GM19438 (cell line): Measurements from ENCODE around the gene TBXAS1.

Experiments used
- ATAC-seq: cut with Tn5 transposase; IDR thresholded peaks from one replicate; pipeline ENCODE4 v1.9.1; 2021; ENCODE audit warnings: low read depth; ENCODE audit not compliant: unreplicated experiment

Gene TBXAS1

GRCh38 chr7:139973101-139974050 lies 144.3 kb downstream of the TBXAS1 start:
- no peak for ATAC-seq

DNA sequence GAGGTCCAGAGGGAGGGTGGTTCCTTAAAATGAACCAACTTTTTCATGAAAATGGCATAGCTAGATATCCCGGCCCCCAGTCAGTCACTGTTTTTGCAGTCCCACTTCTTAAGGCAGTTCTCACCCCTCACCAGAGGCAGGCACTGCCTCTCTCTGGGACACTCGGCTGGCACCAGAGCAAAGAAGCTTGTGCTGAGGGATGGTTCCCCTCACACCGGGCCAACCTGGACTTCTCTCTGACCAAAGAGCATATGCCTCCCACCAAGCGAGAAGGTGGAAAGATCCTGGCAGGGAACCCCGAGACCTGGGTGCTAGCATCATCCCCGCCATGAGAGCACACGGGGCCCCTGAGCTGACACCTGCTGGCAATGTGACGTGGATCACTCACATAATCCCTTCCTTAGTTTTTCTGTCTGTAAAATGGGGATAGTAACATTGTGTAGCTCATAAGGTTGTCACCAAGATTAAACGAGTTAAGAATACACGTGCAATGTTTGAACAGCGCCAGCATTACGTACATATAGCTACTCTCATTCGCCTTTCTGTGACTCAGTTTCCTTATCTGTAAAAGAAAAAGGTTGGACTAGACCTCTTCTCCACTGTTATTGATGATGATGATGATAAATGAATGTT lies 145.2 kb downstream of the TBXAS1 start:
- no peak for ATAC-seq

GRCh38 chr7:139976055-139976837 lies 147.2 kb downstream of the TBXAS1 start:
- ATAC-seq: no peak

DNA sequence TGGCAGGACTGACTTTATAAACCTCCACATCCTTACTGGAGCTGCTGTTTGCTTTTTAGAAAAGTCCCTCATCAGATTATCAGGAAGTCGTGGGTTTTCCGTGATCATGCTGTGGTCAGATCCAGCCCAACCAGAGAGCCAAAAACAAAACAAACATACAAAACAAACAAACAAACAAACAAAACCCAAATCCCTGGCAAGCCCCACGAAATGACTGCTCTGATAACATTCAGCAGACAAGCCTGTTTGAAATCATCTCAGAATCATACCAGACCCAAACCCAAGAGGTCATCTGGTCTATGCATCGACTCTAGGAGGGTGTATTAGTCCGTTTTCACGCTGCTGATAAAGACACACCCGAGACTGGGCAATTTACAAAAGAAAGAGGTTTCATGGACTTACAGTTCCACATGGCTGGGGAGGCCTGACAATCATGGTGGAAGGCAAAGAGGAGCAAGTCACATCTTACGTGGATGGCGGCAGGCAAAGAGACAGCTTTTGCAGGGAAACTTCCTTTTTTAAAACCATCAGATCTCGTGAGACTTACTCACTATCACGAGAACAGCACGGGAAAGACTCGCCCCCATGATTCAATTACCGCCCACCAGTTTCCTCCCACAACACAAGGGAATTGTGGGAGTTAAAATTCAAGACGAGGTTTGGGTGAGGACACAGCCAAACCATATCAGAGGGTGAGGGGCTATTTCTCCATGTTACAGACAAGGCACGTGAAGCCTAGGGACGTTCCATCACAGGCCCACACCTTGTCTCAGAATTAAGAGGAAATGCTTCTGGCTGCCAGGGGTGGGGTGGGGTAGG lies 148.0 kb downstream of the TBXAS1 start:
- no peak for ATAC-seq

- no peak for ATAC-seq
These were observed 152.4 kb downstream of the TBXAS1 start for GRCh38 chr7:139981511-139981895.

- ATAC-seq: no peak
These were observed 154.2 kb downstream of the TBXAS1 start for GRCh38 chr7:139982927-139983920.

DNA sequence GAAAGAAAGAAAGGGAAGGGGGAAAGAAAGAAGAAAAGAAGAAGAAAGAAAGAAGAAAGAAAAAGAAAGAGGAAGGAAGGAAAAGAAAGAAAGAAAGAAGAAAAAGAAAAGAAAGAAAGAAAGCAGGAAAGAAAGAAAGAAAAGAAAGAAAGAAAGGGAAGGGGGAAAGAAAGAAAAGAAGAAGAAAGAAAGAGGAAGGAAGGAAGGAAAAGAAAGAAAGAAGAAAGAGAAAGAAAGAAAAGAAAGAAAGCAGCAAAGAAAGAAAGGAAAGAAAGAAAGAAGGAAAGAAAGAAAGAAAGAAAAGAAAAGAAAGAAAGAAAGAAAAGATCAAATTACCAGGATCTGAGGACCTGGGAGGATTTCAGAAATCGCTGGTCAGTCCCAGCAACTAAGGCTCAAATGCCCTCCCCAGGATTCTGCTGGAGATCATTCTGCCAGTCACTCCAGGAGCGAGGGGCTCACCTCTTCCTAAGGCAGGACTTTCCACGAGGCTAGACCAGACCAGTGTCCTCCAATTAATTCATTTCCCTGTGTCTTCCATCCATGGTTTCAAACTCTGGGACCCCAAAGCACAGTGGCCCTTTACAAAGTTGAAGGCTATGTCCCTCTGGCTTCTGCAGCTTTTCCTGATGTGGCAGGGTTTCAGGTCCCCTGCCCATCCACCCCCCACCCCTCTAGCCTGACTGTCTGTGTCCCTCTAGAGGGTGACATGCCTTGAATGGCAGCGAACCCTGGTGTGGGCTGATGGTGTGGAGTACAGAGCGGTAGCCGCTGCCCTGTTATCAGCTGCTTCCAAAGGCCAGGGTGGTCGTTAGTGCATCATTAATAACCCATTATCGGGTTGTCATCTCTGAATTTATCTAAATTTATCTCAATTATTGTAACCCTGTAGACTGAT lies 155.8 kb downstream of the TBXAS1 start:
- ATAC-seq: no peak

- no peak for ATAC-seq
These were observed 156.7 kb downstream of the TBXAS1 start for GRCh38 chr7:139985811-139986210.

DNA sequence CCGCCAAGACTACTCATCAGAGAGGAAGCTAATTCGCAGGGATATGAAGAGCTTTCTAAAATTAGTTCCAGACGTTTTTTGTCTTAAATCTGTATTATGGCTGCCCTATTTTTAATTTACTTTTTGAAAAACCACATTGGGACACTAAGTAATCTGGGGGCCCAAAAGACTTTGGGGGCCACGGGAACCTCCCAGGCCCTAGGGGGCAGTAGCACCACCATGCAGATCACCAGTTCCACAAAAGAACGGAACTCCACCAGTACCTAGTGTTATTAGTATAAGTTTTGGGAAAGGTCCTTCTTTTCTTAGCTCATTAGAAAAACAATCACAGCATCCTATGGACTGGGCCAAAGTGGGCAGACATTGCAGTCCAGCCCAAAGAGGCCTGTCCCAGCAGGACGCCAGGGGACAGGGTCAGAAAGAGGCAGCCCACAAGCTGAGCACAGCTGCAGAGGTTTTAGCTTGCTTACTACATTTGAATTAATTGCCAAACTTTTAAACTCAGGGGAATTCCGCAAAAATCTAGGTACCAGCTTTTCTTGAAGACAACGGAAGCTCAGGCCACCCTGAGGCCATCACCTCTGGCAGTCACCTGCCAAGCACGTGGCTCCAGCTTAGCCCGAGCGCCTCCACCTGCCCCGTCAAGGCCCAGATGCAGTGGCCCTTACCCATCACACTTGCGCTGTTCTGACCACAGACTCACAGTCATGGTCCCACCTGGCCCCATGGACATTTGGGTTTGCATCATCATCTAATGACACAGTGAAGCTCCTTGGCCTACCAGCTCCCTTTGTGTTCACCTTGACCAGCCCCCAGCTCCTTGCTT lies 158.8 kb downstream of the TBXAS1 start:
- no peak for ATAC-seq

- no peak for ATAC-seq
These were observed 160.5 kb downstream of the TBXAS1 start for GRCh38 chr7:139989366-139990141.

DNA sequence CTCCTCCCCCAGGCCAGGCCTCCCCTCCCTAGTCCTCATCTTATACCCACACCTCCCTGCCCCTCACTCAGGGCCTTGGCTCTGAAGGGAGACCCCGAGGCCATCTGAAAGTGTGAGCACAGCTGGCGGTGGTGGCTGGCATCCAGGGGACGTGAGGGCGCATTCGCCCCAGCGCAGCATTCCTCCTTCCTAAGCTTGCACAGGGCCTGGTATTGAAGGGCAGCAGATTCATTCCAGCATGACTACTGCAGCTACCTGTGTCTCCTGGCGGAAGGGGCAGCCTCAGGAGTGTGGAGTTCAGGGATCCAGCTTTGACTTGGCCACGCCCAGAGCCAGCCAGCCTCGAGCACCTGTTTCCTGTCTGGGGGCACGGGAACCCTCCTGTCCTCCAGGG lies 161.1 kb downstream of the TBXAS1 start:
- ATAC-seq: no peak

DNA sequence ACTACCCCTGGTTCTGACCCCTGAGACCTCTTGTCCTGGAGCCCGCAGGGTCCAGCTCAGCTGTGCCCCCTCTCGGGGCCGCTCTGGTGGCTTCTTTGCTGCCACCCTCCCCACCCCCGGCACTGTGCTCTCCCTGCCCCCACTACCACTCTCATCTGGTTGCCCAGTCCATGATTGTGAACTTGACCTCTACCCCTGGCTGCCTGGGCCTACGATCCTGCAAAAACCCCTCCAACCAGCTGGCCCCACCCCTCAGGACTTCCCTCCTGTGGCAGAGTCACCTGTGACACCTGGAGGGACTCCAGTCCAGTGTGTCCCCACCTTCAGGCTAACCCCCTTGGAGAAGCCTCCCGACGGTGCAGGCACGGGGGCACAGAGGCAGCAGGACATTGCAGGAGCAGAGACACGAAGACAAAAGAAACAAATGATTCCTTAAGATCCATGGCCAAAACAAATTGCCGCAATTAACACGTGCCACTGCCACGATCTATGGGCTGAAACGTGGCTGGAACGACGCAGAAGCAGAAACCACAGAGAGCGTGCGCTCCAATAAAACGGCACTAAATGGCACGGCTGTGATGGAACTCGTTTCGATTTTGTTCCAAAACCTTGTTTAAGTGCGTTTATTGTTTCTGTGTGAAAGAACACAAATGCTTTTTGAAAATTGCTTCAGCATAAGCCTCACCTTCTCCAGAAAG lies 161.7 kb downstream of the TBXAS1 start:
- ATAC-seq: no peak

GRCh38 chr7:139991269-139991666 lies 162.2 kb downstream of the TBXAS1 start:
- ATAC-seq: no peak

DNA sequence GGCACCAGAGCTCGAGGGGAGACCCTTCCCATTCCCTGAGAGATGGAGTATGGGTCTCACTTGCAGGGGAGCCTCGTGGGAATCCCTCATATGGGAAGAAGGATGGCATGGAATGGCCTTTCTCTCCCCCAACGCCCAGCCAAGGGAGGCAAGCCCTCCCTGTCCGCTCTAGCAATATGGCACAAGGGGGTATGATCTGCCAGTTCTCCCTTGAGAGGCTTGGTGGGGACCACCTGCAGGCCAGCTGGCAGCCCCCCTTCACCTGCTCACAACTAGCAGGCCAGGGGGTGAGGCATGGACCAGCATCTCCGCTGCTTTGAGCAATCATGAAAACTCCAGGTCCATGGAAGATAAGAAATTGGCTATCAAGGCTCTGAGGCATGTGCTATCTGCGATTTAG lies 162.8 kb downstream of the TBXAS1 start:
- ATAC-seq: no peak

DNA sequence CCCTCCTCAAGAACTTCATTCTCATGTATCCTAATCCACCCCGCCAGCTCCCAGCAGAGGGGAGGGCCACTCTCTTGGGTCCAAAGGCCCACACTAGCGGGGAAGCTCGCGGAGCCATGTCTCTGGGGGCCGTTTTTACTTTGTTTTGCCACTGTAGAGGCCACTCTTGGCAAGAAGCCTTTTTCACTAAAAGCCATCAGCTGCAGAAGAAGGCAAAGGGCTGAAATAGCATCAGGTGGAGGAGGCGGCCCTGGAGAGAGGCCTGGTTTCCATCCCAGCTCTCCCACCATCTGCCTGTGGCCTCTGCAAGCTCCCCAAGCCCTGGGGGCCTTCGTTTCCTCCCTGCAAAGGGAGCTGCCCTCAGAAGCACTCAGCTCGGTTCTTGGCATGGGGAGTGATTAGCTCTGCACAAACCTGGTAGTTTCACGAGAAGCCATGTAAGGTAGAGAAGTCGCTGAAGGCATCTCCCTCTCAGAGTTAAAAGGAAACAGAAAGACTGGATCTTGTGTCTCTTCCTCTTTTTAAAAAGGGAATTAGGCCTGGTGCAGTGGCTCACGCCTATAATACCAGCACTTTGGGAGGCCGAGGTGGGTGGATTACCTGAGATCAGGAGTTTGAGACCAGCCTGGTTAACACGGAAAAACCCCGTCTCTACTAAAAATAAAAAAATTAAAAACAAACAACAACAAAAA lies 163.4 kb downstream of the TBXAS1 start:
- no peak for ATAC-seq
